Activated CD8-positive, alpha-beta T cell treated with anti-CD3 and anti-CD28 coated beads for 36 hours (primary cell): ENCODE data around the gene HRH1. TPM values are rescaled to one million over a fixed set of nuclear protein-coding genes. Genes with fewer than 3 reads are reported as not detected.

Source experiments
- ATAC-seq: fragments of 200-7000 bp; cut with Tn5 transposase; one replicate; pipeline ENCODE4 v1.10.0; 2021; ENCODE audit warnings: mild to moderate bottlenecking, moderate library complexity
- CTCF ChIA-PET: fragments of 350-600 bp; sonication (Branson Sonifier 250); formaldehyde crosslinking; loops from one replicate; lab custom pipeline; 2021; ENCODE audit warnings: antibody characterized with exemption; lab: Charles Lee
- POLR2A ChIA-PET: fragments of 350-600 bp; sonication (Branson Sonifier 250); formaldehyde crosslinking; loops from one replicate; lab custom pipeline; 2021; ENCODE audit warnings: antibody characterized with exemption; lab: Charles Lee
- DNase-seq: peaks from one replicate; pipeline ENCODE4 v3.0.0-alpha.2; 2020
- H3K27ac Mint-ChIP-seq: one replicate; pipeline ENCODE4 v1.8.0; 2021; ENCODE audit warnings: mild to moderate bottlenecking, mixed read lengths
- H3K27me3 Mint-ChIP-seq: one replicate; pipeline ENCODE4 v1.8.0; 2021; ENCODE audit warnings: mixed read lengths
- H3K36me3 Mint-ChIP-seq: one replicate; pipeline ENCODE4 v1.8.0; 2021; ENCODE audit warnings: low read depth, mixed read lengths
- H3K4me1 Mint-ChIP-seq: one replicate; pipeline ENCODE4 v1.8.0; 2021; ENCODE audit warnings: low read depth, mixed read lengths
- H3K4me3 Mint-ChIP-seq: one replicate; pipeline ENCODE4 v1.8.0; 2021; ENCODE audit warnings: mild to moderate bottlenecking, moderate library complexity, mixed read lengths
- H3K9me3 Mint-ChIP-seq: one replicate; pipeline ENCODE4 v1.8.0; 2021; ENCODE audit warnings: mixed read lengths
- intact Hi-C: fragments of 100-400 bp; cut with micrococcal nuclease; formaldehyde crosslinking; loops from one replicate; pipeline ENCODE4 v1.10.0; 2022
- total RNA-seq, 2 experiments: library from RNA; stranded (reverse); gene quantifications; one replicate each; pipeline ENCODE4 v1.2.3, GENCODE V29; 2021
- TF ChIP-seq, protein P1 (sequence below): fragments of 200-600 bp; IDR thresholded peaks from one replicate; pipeline ENCODE4 v1.8.0; 2022; ENCODE audit warnings: antibody characterized with exemption, mild to moderate bottlenecking

The HRH1 gene
- total RNA-seq, 2 experiments from 2014 or later = 0.34 to 0.59 TPM

- peaks cover 3% of the 10 kb centered on the region for H3K36me3 Mint-ChIP-seq
- H3K27me3 Mint-ChIP-seq = peaks cover 11% of the 10 kb centered on the region
- TF ChIP-seq, protein P1, sequence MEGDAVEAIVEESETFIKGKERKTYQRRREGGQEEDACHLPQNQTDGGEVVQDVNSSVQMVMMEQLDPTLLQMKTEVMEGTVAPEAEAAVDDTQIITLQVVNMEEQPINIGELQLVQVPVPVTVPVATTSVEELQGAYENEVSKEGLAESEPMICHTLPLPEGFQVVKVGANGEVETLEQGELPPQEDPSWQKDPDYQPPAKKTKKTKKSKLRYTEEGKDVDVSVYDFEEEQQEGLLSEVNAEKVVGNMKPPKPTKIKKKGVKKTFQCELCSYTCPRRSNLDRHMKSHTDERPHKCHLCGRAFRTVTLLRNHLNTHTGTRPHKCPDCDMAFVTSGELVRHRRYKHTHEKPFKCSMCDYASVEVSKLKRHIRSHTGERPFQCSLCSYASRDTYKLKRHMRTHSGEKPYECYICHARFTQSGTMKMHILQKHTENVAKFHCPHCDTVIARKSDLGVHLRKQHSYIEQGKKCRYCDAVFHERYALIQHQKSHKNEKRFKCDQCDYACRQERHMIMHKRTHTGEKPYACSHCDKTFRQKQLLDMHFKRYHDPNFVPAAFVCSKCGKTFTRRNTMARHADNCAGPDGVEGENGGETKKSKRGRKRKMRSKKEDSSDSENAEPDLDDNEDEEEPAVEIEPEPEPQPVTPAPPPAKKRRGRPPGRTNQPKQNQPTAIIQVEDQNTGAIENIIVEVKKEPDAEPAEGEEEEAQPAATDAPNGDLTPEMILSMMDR = no peak
- H3K4me3 Mint-ChIP-seq = no peak overlapping the region
- CTCF ChIA-PET = interaction anchor here (0.7 to 3.1 kb wide), 8 partner anchors 15 to 97 kb away, joined by 3 to 16 read pairs (median 4); no protein-coding TSS in a partner anchor
- DNase-seq (peak; percentile 53), ATAC-seq (peak; percentile 43)
- POLR2A ChIA-PET = interaction anchor here (0.7 to 1.3 kb wide), 8 partner anchors 34 to 102 kb away, joined by 3 to 5 read pairs (median 4); partner anchors contain the start of gene ATG7
- intact Hi-C loops = loop anchor here (2.0 kb wide), 1 partner anchor 51 kb away; no protein-coding TSS in a partner anchor
- H3K27ac Mint-ChIP-seq = peak overlapping the region; percentile 91
- H3K4me1 Mint-ChIP-seq = peaks cover 39% of the 10 kb centered on the region
- peaks cover 19% of the 10 kb centered on the region for H3K9me3 Mint-ChIP-seq
These were observed 83.8 kb downstream of the HRH1 start for GRCh38 chr3:11238060-11238459.

- Mint-ChIP-seq H3K27me3 (peaks cover 14% of the 10 kb centered on the region), H3K4me3 (no peak overlapping the region), H3K36me3 (peaks cover 3% of the 10 kb centered on the region), H3K9me3 (peaks cover 19% of the 10 kb centered on the region), H3K27ac (peak overlapping the region; percentile 91), H3K4me1 (peaks cover 39% of the 10 kb centered on the region)
- peak; percentile 52 for ATAC-seq
- ChIA-PET CTCF (interaction anchor here (1.4 to 2.3 kb wide), 4 partner anchors 15 to 96 kb away, joined by 3 to 10 read pairs (median 4); no protein-coding TSS in a partner anchor), POLR2A (interaction anchor here (0.7 to 1.0 kb wide), 6 partner anchors 34 to 1045 kb away, joined by 3 to 5 read pairs (median 3); partner anchors contain the start of gene ATG7)
- intact Hi-C loops = loop anchor here (2.0 kb wide), 1 partner anchor 50 kb away; no protein-coding TSS in a partner anchor
- TF ChIP-seq, protein P1 = no peak
- DNase-seq = peak; percentile 23
These were observed 84.6 kb downstream of the HRH1 start for GRCh38 chr3:11238880-11239279.

DNA sequence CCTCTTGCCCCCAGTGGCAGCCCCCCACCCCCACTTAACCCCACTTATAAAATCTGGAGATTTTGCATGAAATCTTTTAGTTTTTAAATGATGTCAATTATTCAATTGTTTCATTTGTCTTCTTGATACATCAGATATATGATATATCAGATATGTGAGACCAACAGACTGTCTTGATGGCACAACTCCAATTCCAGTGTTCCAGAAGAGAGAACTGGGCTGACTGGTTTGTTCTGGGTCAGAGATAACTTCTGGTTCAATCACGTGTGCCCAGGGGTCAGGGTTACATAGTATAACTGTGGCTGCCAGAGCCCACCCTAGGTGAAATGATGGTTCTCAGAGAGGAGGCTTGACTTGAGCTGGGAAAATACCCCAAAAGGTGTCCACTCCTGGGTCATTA, 85.5 kb downstream of the HRH1 start:
- Mint-ChIP-seq H3K27ac (peak overlapping the region; percentile 91), H3K36me3 (peaks cover 3% of the 10 kb centered on the region), H3K4me1 (peaks cover 39% of the 10 kb centered on the region), H3K27me3 (peaks cover 11% of the 10 kb centered on the region), H3K9me3 (peaks cover 19% of the 10 kb centered on the region), H3K4me3 (no peak overlapping the region)
- DNase-seq (no peak), ATAC-seq (no peak)
- intact Hi-C loops = loop anchor here (2.0 kb wide), 1 partner anchor 49 kb away; no protein-coding TSS in a partner anchor
- POLR2A ChIA-PET = interaction anchor here (0.6 to 1.6 kb wide), 3 partner anchors 67 to 243 kb away, joined by 3 to 4 read pairs (median 3); no protein-coding TSS in a partner anchor
- CTCF ChIA-PET = interaction anchor here (1.1 to 2.3 kb wide), 2 partner anchors 11 to 95 kb away, joined by 3 to 10 read pairs; no protein-coding TSS in a partner anchor
- TF ChIP-seq, protein P1 = no peak

- H3K27ac Mint-ChIP-seq = peak overlapping the region; percentile 91
- DNase-seq (peak; percentile 75), ATAC-seq (peak; percentile 78)
- H3K4me1 Mint-ChIP-seq = peaks cover 39% of the 10 kb centered on the region
- H3K27me3 Mint-ChIP-seq = peaks cover 12% of the 10 kb centered on the region
- peaks cover 19% of the 10 kb centered on the region for H3K9me3 Mint-ChIP-seq
- ChIA-PET POLR2A (interaction anchor here (0.6 to 1.6 kb wide), 2 partner anchors 66 to 117 kb away, joined by 3 to 4 read pairs; no protein-coding TSS in a partner anchor), CTCF (interaction anchor here (1.1 to 2.3 kb wide), 2 partner anchors 10 to 94 kb away, joined by 3 to 10 read pairs; no protein-coding TSS in a partner anchor)
- peak overlapping the region; percentile 1 for H3K4me3 Mint-ChIP-seq
- H3K36me3 Mint-ChIP-seq = peaks cover 3% of the 10 kb centered on the region
- TF ChIP-seq, protein P1 = no peak
- intact Hi-C loops = no loop called here
These were observed 86.2 kb downstream of the HRH1 start for GRCh38 chr3:11240496-11240895.
